GM12878 (cell line): ENCODE measurements around the gene SBNO2. TPM values are rescaled to one million over a fixed set of nuclear protein-coding genes. Genes with fewer than 3 reads are reported as not detected.

Experiments
- CHD2 ChIP-seq: IDR thresholded peaks from 2 replicates; pipeline ENCODE4 v1.6.1; 2011; ENCODE audit warnings: low read depth, low read length, improper control_type of control experiment, borderline replicate concordance
- ESRRA ChIP-seq: IDR thresholded peaks from 2 replicates; pipeline ENCODE4 v1.6.1; 2012; ENCODE audit warnings: mild to moderate bottlenecking, low read length, improper control_type of control experiment
- IKZF2 ChIP-seq, 2 experiments: fragments of 450-650 bp; IDR thresholded peaks; 2 replicates each; pipeline ENCODE4 v1.6.1; 2017; ENCODE audit warnings: mild to moderate bottlenecking in 2 of 2, moderate library complexity in 2 of 2
- KDM1A ChIP-seq: fragments of 200-600 bp; sonication (generic); IDR thresholded peaks from 2 replicates; pipeline ENCODE4 v1.6.1; 2016; ENCODE audit warnings: borderline replicate concordance
- KLF5 ChIP-seq: fragments of 450-650 bp; IDR thresholded peaks from 2 replicates; pipeline ENCODE4 v1.6.1; 2014; ENCODE audit warnings: mild to moderate bottlenecking; ENCODE audit not compliant: partially characterized antibody
- NFYB ChIP-seq: IDR thresholded peaks from 2 replicates; pipeline ENCODE4 v1.6.1; 2011; ENCODE audit warnings: low read depth, mild to moderate bottlenecking, low read length, improper control_type of control experiment, moderate library complexity; ENCODE audit not compliant: insufficient read depth
- POLR2A ChIP-seq: IDR thresholded peaks from 2 replicates; pipeline ENCODE4 v1.6.1; 2011; ENCODE audit warnings: low read depth, mild to moderate bottlenecking, low read length
- STAT1 ChIP-seq: fragments of 450-650 bp; conservative IDR thresholded peaks from 2 replicates; pipeline ENCODE4 v1.6.1; 2014; ENCODE audit warnings: antibody characterized with exemption, mild to moderate bottlenecking
- SUZ12 ChIP-seq: fragments of 200-600 bp; sonication (generic); IDR thresholded peaks from one replicate; pipeline ENCODE4 v1.6.1; 2018; ENCODE audit warnings: antibody characterized with exemption, mild to moderate bottlenecking; ENCODE audit not compliant: unreplicated experiment
- ZBTB4 ChIP-seq: fragments of 450-650 bp; formaldehyde crosslinking; IDR thresholded peaks from 2 replicates; pipeline ENCODE4 v1.4.0; 2022; ENCODE audit warnings: mild to moderate bottlenecking, moderate library complexity
- ZNF274 ChIP-seq: IDR thresholded peaks from one replicate; pipeline ENCODE4 v1.8.0; 2011; ENCODE audit not compliant: insufficient read length, insufficient read depth
- polyA plus RNA-seq, 11 experiments: library from polyadenylated mRNA; depleted of rRNA in 4 of 11; unstranded in 6 of 11; stranded (reverse) in 5 of 11; fragments of >200 nt; fragmentation: Nextera tagmentation in 4 of 11; fragmentation: Illumina TruSeq in 1 of 11; extraction: Ambion mirVana in 4 of 11; extraction: Trizol in 1 of 11; gene quantifications; 1 replicate in 1 of 11; 2 replicates in 10 of 11; pipeline versions ENCODE4 v1.2.1 to v1.2.3, GENCODE V29; 2011 to 2016; ENCODE audit warnings: inconsistent platforms in 2 of 11, missing spikeins in 2 of 11, low read depth in 1 of 11
- total RNA-seq, 4 experiments: library from RNA; depleted of rRNA in 3 of 4; stranded (reverse); fragments of >200 nt in 3 of 4; fragmentation: Illumina TruSeq in 1 of 4; extraction: Trizol in 1 of 4; gene quantifications; 2 replicates each; pipeline versions ENCODE4 v1.2.1 to v1.2.3, GENCODE V29; 2013 to 2021
- TF ChIP-seq, protein P1 (sequence below): IDR thresholded peaks from 2 replicates; pipeline ENCODE4 v1.6.1; 2011; ENCODE audit warnings: mild to moderate bottlenecking, low read depth, low read length, moderate library complexity; ENCODE audit not compliant: insufficient replicate concordance
- TF ChIP-seq, protein P2 (sequence below): IDR thresholded peaks from 2 replicates; pipeline ENCODE4 v1.6.1; 2012; ENCODE audit warnings: improper control_type of control experiment, low read depth, low read length; ENCODE audit not compliant: insufficient replicate concordance
- TF ChIP-seq, protein P3 (sequence below): fragments of 450-650 bp; formaldehyde crosslinking; IDR thresholded peaks from 2 replicates; pipeline ENCODE4 v1.5.0; 2022; ENCODE audit warnings: mild to moderate bottlenecking, missing genetic modification characterization

SBNO2 gene
- total and polyA plus RNA-seq, 10 of the 15 experiments (the other 5 are each of a cell fraction or from before 2014, with no cell fraction given): 0.08 to 44.6 (median 5.4) TPM

- TF ChIP-seq ZBTB4 (no peak), SUZ12 (no peak), STAT1 (no peak), ZNF274 (no peak), NFYB (peak; percentile 85), IKZF2 (IDR thresholded peaks at IDR 0.05) (no peak), KDM1A (no peak), ESRRA (no peak), POLR2A (peak; percentile 85), KLF5 (no peak), CHD2 (peak; percentile 94; the same call in 1 of the 2 replicates)
- TF ChIP-seq, protein P1, sequence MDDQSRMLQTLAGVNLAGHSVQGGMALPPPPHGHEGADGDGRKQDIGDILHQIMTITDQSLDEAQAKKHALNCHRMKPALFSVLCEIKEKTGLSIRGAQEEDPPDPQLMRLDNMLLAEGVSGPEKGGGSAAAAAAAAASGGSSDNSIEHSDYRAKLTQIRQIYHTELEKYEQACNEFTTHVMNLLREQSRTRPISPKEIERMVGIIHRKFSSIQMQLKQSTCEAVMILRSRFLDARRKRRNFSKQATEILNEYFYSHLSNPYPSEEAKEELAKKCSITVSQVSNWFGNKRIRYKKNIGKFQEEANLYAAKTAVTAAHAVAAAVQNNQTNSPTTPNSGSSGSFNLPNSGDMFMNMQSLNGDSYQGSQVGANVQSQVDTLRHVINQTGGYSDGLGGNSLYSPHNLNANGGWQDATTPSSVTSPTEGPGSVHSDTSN: peak; percentile 97
- TF ChIP-seq, protein P2, sequence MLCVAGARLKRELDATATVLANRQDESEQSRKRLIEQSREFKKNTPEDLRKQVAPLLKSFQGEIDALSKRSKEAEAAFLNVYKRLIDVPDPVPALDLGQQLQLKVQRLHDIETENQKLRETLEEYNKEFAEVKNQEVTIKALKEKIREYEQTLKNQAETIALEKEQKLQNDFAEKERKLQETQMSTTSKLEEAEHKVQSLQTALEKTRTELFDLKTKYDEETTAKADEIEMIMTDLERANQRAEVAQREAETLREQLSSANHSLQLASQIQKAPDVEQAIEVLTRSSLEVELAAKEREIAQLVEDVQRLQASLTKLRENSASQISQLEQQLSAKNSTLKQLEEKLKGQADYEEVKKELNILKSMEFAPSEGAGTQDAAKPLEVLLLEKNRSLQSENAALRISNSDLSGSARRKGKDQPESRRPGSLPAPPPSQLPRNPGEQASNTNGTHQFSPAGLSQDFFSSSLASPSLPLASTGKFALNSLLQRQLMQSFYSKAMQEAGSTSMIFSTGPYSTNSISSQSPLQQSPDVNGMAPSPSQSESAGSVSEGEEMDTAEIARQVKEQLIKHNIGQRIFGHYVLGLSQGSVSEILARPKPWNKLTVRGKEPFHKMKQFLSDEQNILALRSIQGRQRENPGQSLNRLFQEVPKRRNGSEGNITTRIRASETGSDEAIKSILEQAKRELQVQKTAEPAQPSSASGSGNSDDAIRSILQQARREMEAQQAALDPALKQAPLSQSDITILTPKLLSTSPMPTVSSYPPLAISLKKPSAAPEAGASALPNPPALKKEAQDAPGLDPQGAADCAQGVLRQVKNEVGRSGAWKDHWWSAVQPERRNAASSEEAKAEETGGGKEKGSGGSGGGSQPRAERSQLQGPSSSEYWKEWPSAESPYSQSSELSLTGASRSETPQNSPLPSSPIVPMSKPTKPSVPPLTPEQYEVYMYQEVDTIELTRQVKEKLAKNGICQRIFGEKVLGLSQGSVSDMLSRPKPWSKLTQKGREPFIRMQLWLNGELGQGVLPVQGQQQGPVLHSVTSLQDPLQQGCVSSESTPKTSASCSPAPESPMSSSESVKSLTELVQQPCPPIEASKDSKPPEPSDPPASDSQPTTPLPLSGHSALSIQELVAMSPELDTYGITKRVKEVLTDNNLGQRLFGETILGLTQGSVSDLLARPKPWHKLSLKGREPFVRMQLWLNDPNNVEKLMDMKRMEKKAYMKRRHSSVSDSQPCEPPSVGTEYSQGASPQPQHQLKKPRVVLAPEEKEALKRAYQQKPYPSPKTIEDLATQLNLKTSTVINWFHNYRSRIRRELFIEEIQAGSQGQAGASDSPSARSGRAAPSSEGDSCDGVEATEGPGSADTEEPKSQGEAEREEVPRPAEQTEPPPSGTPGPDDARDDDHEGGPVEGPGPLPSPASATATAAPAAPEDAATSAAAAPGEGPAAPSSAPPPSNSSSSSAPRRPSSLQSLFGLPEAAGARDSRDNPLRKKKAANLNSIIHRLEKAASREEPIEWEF: no peak
- TF ChIP-seq, protein P3, sequence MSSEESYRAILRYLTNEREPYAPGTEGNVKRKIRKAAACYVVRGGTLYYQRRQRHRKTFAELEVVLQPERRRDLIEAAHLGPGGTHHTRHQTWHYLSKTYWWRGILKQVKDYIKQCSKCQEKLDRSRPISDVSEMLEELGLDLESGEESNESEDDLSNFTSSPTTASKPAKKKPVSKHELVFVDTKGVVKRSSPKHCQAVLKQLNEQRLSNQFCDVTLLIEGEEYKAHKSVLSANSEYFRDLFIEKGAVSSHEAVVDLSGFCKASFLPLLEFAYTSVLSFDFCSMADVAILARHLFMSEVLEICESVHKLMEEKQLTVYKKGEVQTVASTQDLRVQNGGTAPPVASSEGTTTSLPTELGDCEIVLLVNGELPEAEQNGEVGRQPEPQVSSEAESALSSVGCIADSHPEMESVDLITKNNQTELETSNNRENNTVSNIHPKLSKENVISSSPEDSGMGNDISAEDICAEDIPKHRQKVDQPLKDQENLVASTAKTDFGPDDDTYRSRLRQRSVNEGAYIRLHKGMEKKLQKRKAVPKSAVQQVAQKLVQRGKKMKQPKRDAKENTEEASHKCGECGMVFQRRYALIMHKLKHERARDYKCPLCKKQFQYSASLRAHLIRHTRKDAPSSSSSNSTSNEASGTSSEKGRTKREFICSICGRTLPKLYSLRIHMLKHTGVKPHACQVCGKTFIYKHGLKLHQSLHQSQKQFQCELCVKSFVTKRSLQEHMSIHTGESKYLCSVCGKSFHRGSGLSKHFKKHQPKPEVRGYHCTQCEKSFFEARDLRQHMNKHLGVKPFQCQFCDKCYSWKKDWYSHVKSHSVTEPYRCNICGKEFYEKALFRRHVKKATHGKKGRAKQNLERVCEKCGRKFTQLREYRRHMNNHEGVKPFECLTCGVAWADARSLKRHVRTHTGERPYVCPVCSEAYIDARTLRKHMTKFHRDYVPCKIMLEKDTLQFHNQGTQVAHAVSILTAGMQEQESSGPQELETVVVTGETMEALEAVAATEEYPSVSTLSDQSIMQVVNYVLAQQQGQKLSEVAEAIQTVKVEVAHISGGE (CRISPR knock-in tag): no peak
Observed at GRCh38 chr19:1205114-1206099, 31.3 kb upstream of the SBNO2 start, which contains the start of gene STK11 (continued).
